GM19351 (cell line): ENCODE results near the gene MXRA7.
"Not testable (repeated sequence)": the region's sequence is repeated elsewhere in the genome, so short reads cannot be mapped to it uniquely, and the experiment has no call there.

Experiments used
- ATAC-seq: cut with Tn5 transposase; IDR thresholded peaks from one replicate; pipeline ENCODE4 v1.9.1; 2021; ENCODE audit warnings: mild to moderate bottlenecking, moderate library complexity; ENCODE audit not compliant: unreplicated experiment

The MXRA7 gene

DNA sequence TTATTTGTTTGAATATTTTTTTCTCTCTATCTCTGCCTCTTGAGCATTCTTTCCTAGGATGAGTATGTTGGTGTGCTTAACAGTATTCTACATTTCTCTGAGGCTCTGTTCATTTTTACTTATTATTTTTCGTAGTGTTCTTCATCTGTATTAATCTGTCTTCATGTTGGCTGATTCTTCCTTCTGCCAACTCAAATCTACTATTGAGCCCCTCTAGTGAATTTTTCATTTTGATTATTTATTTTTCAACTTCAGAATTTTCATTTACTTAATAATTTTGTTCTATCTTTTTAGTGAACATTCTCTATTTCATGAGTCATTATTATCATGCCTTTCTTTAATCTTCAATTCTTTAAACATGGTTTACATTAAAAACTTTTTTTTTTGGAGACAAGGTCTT, 64.1 kb downstream of the MXRA7 start:
- no peak for ATAC-seq

DNA sequence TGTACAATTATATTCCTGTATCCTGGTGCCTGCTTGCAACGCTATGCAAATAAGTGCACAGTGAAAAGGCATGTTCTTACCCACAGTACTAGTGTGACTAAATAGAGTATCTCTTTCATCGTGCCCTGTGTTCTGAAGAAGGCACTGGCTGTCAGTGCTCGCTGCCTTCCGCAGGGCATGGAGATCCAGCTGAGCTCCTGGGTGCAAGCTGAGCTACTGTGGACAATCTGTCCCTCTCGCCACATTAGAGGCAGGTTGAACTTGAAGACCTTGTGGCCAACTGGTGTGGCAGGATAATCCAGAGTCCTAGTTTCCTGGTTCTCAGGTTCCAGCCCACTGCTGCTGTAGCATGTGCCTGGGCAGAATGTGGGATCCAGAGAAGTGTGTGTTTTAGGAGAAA, 65.3 kb downstream of the MXRA7 start:
- no peak for ATAC-seq

DNA sequence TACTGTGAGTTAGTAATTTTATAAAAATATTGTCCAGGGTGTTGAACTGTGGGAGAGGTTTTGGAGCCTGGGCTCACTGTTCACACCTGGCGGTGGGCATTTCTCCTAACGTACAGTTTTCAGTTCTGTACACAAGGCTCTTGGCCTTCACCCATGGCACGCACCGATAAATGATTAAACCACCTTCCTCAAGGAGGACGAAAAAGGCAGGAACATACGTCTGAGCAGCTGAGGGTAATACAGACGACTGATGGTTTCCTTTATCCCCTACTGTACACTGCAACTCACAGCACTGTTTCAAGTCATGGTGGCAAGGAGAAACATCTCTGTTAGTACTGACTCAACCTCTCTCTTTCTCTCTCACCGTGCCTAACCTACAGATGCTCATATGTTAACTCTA, 65.8 kb downstream of the MXRA7 start:
- no peak for ATAC-seq

DNA sequence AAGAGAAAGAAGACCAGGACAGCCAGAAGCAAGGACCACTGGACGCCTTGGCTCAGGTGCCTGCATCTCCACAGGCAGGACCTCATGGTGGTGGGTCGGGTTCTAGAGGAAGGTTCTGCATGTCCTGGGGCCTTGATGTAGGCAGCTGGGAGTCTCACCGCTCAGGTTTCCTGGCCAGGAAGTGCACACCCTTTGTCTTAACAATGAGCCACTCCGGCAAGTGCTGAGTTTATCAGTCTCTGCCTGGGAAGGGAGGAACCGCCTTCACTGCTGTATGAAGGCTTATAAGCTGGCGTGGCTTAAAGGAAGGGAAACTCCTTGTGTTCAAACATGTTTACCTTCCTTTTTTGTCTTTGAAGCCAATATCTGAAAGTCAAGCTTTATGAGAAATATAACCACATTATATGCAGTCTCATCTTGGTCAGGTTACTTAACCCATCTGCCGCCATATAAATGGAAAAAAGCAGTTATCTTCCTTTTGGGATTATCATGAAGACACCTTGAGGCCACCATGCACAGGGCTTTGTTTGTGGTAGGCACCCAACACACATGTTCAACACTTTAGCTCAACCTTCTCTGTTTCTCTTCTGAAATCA, 67.1 kb downstream of the MXRA7 start, which contains the start of gene ST6GALNAC1:
Gene ST6GALNAC1, minus strand, starts transcription at position 205 of the 596 bp plus-strand sequence. Its CDS starts 119 bp downstream, at position 86.
- no peak for ATAC-seq

DNA sequence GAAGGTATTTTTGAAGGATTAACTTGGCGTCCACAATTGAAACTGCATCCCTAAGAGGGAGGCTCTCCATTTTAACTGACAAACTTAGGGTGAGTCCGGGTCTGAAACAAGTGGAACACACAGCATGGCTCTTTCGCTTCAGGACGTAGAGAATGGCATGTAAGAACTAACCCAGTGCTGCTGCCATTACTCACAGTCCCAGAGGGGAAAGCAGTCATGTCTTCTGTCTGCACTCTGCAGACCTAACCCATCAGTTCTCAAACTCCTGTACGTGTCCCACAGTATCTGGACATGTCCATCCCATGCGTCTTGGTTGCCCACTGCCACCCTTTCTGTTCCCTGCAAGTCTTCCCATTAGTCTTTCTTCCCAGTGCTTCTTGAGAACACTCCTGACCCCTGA, 67.8 kb downstream of the MXRA7 start:
- no peak for ATAC-seq

- no peak for ATAC-seq
These were observed 68.7 kb downstream of the MXRA7 start for GRCh38 chr17:76642032-76642561.

GRCh38 chr17:76641501-76641900, 69.3 kb downstream of the MXRA7 start:
- ATAC-seq = no peak

GRCh38 chr17:76640550-76641380, 70.0 kb downstream of the MXRA7 start:
- no peak for ATAC-seq

DNA sequence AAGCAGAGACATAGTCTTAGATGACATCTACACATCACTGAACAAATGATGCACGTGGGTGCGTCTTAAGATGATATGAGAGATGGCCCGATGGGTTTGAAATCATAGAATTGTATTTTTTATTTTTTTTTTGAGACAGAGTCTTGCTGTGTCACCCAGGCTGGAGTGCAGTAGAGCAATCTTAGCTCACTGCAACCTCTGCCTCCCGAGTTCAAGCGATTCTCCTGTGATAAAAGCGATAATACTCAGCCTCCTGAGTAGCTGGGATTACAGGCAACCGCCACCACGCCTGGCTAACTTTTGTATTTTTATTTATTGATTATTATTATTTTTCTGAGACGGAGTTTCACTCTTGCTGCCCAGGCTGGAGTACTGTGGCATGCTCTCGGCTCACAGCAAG, 72.5 kb downstream of the MXRA7 start:
- no peak for ATAC-seq

GRCh38 chr17:76636486-76637206, 74.1 kb downstream of the MXRA7 start:
- ATAC-seq = not testable (repeated sequence)

GRCh38 chr17:76635659-76636360, 75.0 kb downstream of the MXRA7 start:
- ATAC-seq = no peak

GRCh38 chr17:76635039-76635438, 75.7 kb downstream of the MXRA7 start:
- ATAC-seq = no peak

DNA sequence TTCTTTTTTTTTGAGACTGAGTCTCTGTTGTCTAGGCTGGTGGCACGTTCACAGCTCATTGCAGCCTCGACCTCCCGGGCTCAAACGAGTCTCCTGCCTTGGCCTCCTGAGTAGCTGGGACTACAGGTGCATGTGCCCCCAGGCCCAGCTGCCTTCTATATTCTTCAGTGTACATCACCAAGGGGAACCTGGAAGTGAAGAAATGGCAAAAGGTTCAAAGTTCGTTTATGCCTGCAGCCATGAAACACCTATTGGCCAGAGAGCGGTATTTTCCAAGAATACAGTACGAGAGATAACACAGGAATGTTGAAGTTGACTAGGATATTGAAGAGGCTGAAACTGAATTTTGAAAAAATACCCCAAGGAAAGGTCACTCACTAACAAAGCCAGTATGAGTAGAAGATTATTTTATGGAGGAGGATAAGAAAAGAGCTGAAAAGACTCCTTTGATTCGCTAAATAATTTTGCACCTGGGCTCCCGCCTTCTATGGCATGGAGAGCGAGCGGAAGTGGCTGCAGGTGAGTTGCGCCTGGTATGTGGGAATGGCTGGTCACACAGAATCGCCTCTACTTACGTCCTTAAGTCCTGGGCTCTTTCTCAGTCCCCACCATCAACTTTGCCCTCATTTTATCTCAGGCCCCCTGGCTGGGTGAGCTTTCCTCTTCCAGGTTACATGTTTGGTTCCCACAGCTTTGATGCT, 77.0 kb downstream of the MXRA7 start:
- no peak for ATAC-seq

- ATAC-seq = no peak
These were observed 78.8 kb downstream of the MXRA7 start for GRCh38 chr17:76631821-76632565.

- no peak for ATAC-seq
These were observed 80.6 kb downstream of the MXRA7 start for GRCh38 chr17:76630151-76630550.
